ENCODE data around the gene IL20RA. TPM values are rescaled to one million over a fixed set of nuclear protein-coding genes. Genes with fewer than 3 reads are reported as not detected.

The IL20RA gene
- total and polyA plus RNA-seq, 3 experiments from 2014 or later: not detected

GRCh38 chr6:136985502-136985901, 59.3 kb downstream of the IL20RA start:
- H3K9me3 Mint-ChIP-seq: no peaks in the 10 kb centered on the region
- Histone ChIP-seq H3K27me3 (ENCODE audit: insufficient read depth, low read length, poor library complexity, severe bottlenecking) (peaks cover 7% of the 10 kb centered on the region), H3K4me3 (ENCODE audit: low read length) (no peak overlapping the region), H3K9me3 (ENCODE audit: low read length) (no peaks in the 10 kb centered on the region), H3K27ac (ENCODE audit: low read depth, low read length) (no peak overlapping the region), H3K4me1 (ENCODE audit: insufficient read depth, low read length) (no peaks in the 10 kb centered on the region), H3K36me3 (ENCODE audit: insufficient read depth, low read length) (no peaks in the 10 kb centered on the region)
- no peaks in the 10 kb centered on the region for H3K36me3 Mint-ChIP-seq
- H3K4me1 Mint-ChIP-seq: peaks cover 4 to 13% (median 7%) of the 10 kb centered on the region in 3 donors
- CTCF ChIA-PET: interaction anchor here (1.3 kb wide), 1 partner anchor 17 kb away, joined by 3 read pairs; no protein-coding TSS in a partner anchor
- no peak for DNase-seq
- POLR2A ChIA-PET: no interaction called here
- H3K4me3 Mint-ChIP-seq: no peak overlapping the region
- H3K27ac Mint-ChIP-seq: no peak overlapping the region
- peaks cover 33 to 51% of the 10 kb centered on the region in 2 donors for H3K27me3 Mint-ChIP-seq

GRCh38 chr6:136984578-136984977, 60.2 kb downstream of the IL20RA start:
- no peak for DNase-seq
- POLR2A ChIA-PET: no interaction called here
- H3K36me3 ChIP-seq (ENCODE audit: insufficient read depth, low read length): no peaks in the 10 kb centered on the region
- Mint-ChIP-seq H3K27ac (no peak overlapping the region), H3K27me3 (peaks cover 33 to 52% of the 10 kb centered on the region in 2 donors), H3K4me3 (no peak overlapping the region), H3K36me3 (no peaks in the 10 kb centered on the region), H3K9me3 (no peaks in the 10 kb centered on the region), H3K4me1 (peaks cover 0 to 6% (median 0%) of the 10 kb centered on the region in 3 donors)
- no peaks in the 10 kb centered on the region for H3K27me3 ChIP-seq (ENCODE audit: insufficient read depth, low read length, poor library complexity, severe bottlenecking)
- no peak overlapping the region for H3K27ac ChIP-seq (ENCODE audit: low read depth, low read length)
- H3K4me3 ChIP-seq (ENCODE audit: low read length): no peak overlapping the region
- CTCF ChIA-PET: interaction anchor here (1.7 kb wide), 1 partner anchor 16 kb away, joined by 4 read pairs; no protein-coding TSS in a partner anchor
- H3K4me1 ChIP-seq (ENCODE audit: insufficient read depth, low read length): no peaks in the 10 kb centered on the region
- H3K9me3 ChIP-seq (ENCODE audit: low read length): no peaks in the 10 kb centered on the region

DNA sequence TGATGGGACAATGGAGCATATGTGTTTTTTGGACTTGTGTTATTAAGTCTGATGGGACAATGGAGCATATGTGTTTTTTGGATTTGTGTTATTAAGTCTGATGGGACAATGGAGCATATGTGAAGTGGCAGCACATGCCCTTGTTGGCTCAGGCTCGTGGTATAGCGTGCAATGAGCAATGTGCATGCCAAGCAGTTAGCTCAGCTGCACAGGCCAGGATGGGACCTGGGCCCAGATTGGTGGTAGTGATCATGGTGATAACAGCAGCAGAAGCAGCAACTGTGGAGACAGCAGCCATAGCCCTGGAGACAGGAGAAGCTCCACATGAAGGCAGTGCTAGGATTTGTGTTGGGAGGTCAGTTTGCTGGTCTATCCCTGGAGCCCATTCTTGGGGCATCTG, 61.1 kb downstream of the IL20RA start:
- DNase-seq: no peak
- Mint-ChIP-seq H3K4me1 (no peaks in the 10 kb centered on the region), H3K4me3 (no peak overlapping the region), H3K27me3 (peaks cover 33 to 49% of the 10 kb centered on the region in 2 donors), H3K36me3 (no peaks in the 10 kb centered on the region), H3K9me3 (no peaks in the 10 kb centered on the region), H3K27ac (no peak overlapping the region)
- Histone ChIP-seq H3K9me3 (ENCODE audit: low read length) (no peaks in the 10 kb centered on the region), H3K4me3 (ENCODE audit: low read length) (no peak overlapping the region), H3K27me3 (ENCODE audit: insufficient read depth, low read length, poor library complexity, severe bottlenecking) (no peaks in the 10 kb centered on the region), H3K27ac (ENCODE audit: low read depth, low read length) (no peak overlapping the region), H3K4me1 (ENCODE audit: insufficient read depth, low read length) (no peaks in the 10 kb centered on the region), H3K36me3 (ENCODE audit: insufficient read depth, low read length) (no peaks in the 10 kb centered on the region)
- POLR2A ChIA-PET: no interaction called here
- CTCF ChIA-PET: interaction anchor here (1.7 kb wide), 1 partner anchor 15 kb away, joined by 4 read pairs; no protein-coding TSS in a partner anchor

DNA sequence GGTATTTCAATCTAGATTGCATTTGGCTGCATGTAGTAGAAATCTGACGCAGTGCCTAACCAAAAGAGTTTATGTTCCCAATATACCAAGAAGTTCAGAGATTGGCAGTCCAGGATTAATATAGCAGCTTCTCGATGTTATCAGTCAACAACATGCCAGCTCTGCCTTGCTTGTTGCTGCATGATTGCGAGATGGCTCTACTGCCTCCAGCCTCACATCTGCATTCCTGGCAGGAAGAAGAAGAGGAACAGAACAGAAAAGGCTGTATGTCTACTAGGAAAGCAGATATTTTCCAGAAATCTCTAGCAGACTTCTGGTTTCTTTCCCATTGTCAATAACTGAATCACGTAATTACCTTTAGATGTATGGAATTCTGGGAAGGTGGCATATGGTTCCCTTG, 61.8 kb downstream of the IL20RA start:
- H3K4me1 Mint-ChIP-seq: no peaks in the 10 kb centered on the region

GRCh38 chr6:136980070-136980469, 64.7 kb downstream of the IL20RA start:
- H3K4me1 Mint-ChIP-seq: no peaks in the 10 kb centered on the region
- Histone ChIP-seq H3K27ac (ENCODE audit: low read depth, low read length) (no peak overlapping the region), H3K4me3 (ENCODE audit: low read length) (no peak overlapping the region), H3K36me3 (ENCODE audit: insufficient read depth, low read length) (no peaks in the 10 kb centered on the region), H3K27me3 (ENCODE audit: insufficient read depth, low read length, poor library complexity, severe bottlenecking) (no peaks in the 10 kb centered on the region), H3K9me3 (ENCODE audit: low read length) (no peaks in the 10 kb centered on the region), H3K4me1 (ENCODE audit: insufficient read depth, low read length) (no peaks in the 10 kb centered on the region)
- POLR2A ChIA-PET: interaction anchor here (0.7 kb wide), 1 partner anchor 794 kb away, joined by 3 read pairs; no protein-coding TSS in a partner anchor
- H3K27ac Mint-ChIP-seq: peak overlapping the region in 1 of 8 donors; percentile 41
- no peak overlapping the region for H3K4me3 Mint-ChIP-seq
- no peaks in the 10 kb centered on the region for H3K9me3 Mint-ChIP-seq
- no peaks in the 10 kb centered on the region for H3K36me3 Mint-ChIP-seq
- H3K27me3 Mint-ChIP-seq: peaks cover 28 to 32% of the 10 kb centered on the region in 2 donors
- CTCF ChIA-PET: interaction anchor here (1.2 kb wide), 1 partner anchor 9 kb away, joined by 3 read pairs; no protein-coding TSS in a partner anchor
- DNase-seq: no peak

More for the DNA sequence above, 61.8 kb downstream of the IL20RA start:
- no peak overlapping the region for H3K4me3 ChIP-seq (ENCODE audit: low read length)
- H3K36me3 ChIP-seq (ENCODE audit: insufficient read depth, low read length): no peaks in the 10 kb centered on the region
- Mint-ChIP-seq H3K36me3 (no peaks in the 10 kb centered on the region), H3K27me3 (peaks cover 31 to 42% of the 10 kb centered on the region in 2 donors), H3K27ac (no peak overlapping the region), H3K9me3 (no peaks in the 10 kb centered on the region), H3K4me3 (no peak overlapping the region)
- CTCF ChIA-PET: no interaction called here
- H3K4me1 ChIP-seq (ENCODE audit: insufficient read depth, low read length): no peaks in the 10 kb centered on the region
- DNase-seq: no peak
- no peaks in the 10 kb centered on the region for H3K27me3 ChIP-seq (ENCODE audit: insufficient read depth, low read length, poor library complexity, severe bottlenecking)
- H3K27ac ChIP-seq (ENCODE audit: low read depth, low read length): no peak overlapping the region
- H3K9me3 ChIP-seq (ENCODE audit: low read length): no peaks in the 10 kb centered on the region
- POLR2A ChIA-PET: no interaction called here

GRCh38 chr6:136979206-136979605, 65.6 kb downstream of the IL20RA start:
- H3K27ac Mint-ChIP-seq: no peak overlapping the region
- Histone ChIP-seq H3K4me1 (ENCODE audit: insufficient read depth, low read length) (no peaks in the 10 kb centered on the region), H3K9me3 (ENCODE audit: low read length) (no peaks in the 10 kb centered on the region), H3K27ac (ENCODE audit: low read depth, low read length) (no peak overlapping the region), H3K4me3 (ENCODE audit: low read length) (no peak overlapping the region), H3K27me3 (ENCODE audit: insufficient read depth, low read length, poor library complexity, severe bottlenecking) (no peaks in the 10 kb centered on the region), H3K36me3 (ENCODE audit: insufficient read depth, low read length) (no peaks in the 10 kb centered on the region)
- H3K36me3 Mint-ChIP-seq: no peaks in the 10 kb centered on the region
- no peak overlapping the region for H3K4me3 Mint-ChIP-seq
- POLR2A ChIA-PET: interaction anchor here (0.7 kb wide), 1 partner anchor 793 kb away, joined by 3 read pairs; no protein-coding TSS in a partner anchor
- no peak for DNase-seq
- CTCF ChIA-PET: interaction anchor here (1.2 kb wide), 1 partner anchor 10 kb away, joined by 3 read pairs; no protein-coding TSS in a partner anchor
- peaks cover 28 to 32% of the 10 kb centered on the region in 2 donors for H3K27me3 Mint-ChIP-seq
- H3K9me3 Mint-ChIP-seq: no peaks in the 10 kb centered on the region
- H3K4me1 Mint-ChIP-seq: no peaks in the 10 kb centered on the region

DNA sequence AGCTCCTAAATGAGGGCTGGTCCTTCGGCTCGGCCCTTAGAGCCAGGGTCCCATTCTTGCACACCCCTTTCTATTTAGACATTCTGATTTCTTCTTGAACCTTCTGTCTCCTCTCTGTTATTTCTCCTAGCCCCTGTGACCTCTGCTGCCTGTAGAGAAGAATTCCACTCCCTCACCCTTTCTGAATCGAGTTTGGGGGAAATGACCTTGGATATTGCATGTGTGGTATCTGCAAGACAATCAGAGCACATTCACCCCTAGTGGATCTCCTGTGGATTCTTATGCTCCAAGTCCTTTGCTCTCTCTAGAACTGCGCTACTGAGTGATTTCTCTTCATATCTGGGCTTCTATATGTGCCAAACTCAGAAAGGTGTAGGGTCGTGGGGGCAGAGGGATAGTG, 67.7 kb downstream of the IL20RA start:
- Histone ChIP-seq H3K9me3 (ENCODE audit: low read length) (no peaks in the 10 kb centered on the region), H3K36me3 (ENCODE audit: insufficient read depth, low read length) (no peaks in the 10 kb centered on the region), H3K4me1 (ENCODE audit: insufficient read depth, low read length) (no peaks in the 10 kb centered on the region), H3K27me3 (ENCODE audit: insufficient read depth, low read length, poor library complexity, severe bottlenecking) (no peaks in the 10 kb centered on the region), H3K27ac (ENCODE audit: low read depth, low read length) (no peak overlapping the region), H3K4me3 (ENCODE audit: low read length) (no peak overlapping the region)
- CTCF ChIA-PET: no interaction called here
- Mint-ChIP-seq H3K27me3 (peaks cover 21 to 29% of the 10 kb centered on the region in 2 donors), H3K9me3 (no peaks in the 10 kb centered on the region), H3K4me3 (no peak overlapping the region), H3K36me3 (no peaks in the 10 kb centered on the region), H3K27ac (no peak overlapping the region), H3K4me1 (no peaks in the 10 kb centered on the region)
- POLR2A ChIA-PET: no interaction called here
- DNase-seq: no peak

DNA sequence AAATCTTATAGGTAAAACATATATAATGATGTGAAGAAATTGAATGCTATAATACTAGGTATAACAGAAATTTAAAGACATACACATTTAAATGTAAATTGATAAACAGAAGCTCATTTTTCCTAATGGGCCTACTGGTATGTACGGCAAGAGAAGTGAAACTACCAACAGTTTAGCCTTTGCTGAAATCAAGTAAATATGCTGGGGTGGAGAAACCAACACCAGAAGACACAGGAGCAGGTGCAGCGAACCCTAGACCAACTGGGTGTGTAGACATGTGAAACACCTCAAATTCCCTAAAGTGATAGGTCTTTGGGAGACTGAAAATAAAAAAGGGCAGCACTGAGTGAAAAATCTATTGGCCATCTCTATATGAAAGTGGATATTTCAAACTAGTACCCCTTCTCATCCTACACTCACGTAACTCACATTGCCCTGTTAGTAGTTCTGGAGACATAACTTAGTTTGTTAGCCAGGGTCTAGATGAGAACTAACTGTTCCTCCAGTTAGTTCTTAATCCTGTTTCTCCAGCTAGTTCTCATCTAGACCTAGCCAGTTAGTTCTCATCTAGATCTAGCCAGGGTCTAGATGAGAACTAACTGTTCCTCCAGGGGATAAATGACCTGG, 69.6 kb downstream of the IL20RA start:
- Mint-ChIP-seq H3K27ac (no peak overlapping the region), H3K27me3 (peaks cover 16 to 27% of the 10 kb centered on the region in 2 donors)
- no peak for DNase-seq

More for the DNA sequence above, 69.6 kb downstream of the IL20RA start:
- Histone ChIP-seq H3K9me3 (ENCODE audit: low read length) (no peaks in the 10 kb centered on the region), H3K4me1 (ENCODE audit: insufficient read depth, low read length) (no peaks in the 10 kb centered on the region), H3K36me3 (ENCODE audit: insufficient read depth, low read length) (no peaks in the 10 kb centered on the region), H3K27me3 (ENCODE audit: insufficient read depth, low read length, poor library complexity, severe bottlenecking) (no peaks in the 10 kb centered on the region), H3K27ac (ENCODE audit: low read depth, low read length) (no peak overlapping the region), H3K4me3 (ENCODE audit: low read length) (no peak overlapping the region)
- H3K4me3 Mint-ChIP-seq: no peak overlapping the region
- H3K4me1 Mint-ChIP-seq: no peaks in the 10 kb centered on the region
- no peaks in the 10 kb centered on the region for H3K36me3 Mint-ChIP-seq
- CTCF ChIA-PET: no interaction called here
- H3K9me3 Mint-ChIP-seq: no peaks in the 10 kb centered on the region
- POLR2A ChIA-PET: no interaction called here
